Breast epithelium (tissue), 3 donors: Measurements from ENCODE around the gene GRAP.

Experiments
- POLR2A ChIP-seq: fragments of 450-650 bp; IDR thresholded peaks from one replicate; pipeline ENCODE4 v1.6.1; 2016; ENCODE audit warnings: antibody characterized with exemption, mild to moderate bottlenecking, moderate library complexity
- TF ChIP-seq, protein P1 (sequence below), 3 donors: fragments of 450-650 bp; IDR thresholded peaks; one replicate each; pipeline ENCODE4 v1.5.1; 2016 to 2017; ENCODE audit warnings: antibody characterized with exemption in 3 of 3, mild to moderate bottlenecking in 3 of 3, moderate library complexity in 3 of 3

DNA sequence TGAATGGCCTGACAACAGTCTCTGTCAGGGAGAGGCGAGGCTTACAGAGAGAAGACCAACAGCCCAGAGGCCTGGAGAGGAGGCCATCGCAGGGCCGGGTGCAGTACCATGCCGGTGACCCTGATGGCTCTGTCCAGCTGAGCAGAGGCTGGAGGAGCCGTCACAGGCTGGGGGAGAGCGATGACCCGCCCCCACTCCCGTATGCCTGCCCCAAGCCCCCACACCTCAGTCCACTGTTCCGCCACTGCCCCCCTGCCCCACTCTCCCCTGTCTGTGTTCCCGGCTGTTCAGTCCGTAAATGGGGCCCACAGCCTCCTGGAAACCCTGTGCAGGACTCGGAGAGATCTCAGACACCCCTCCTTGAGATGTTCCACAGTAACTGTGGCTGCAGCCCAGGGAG lies 29.4 kb downstream of the GRAP start:
- TF ChIP-seq, protein P1, sequence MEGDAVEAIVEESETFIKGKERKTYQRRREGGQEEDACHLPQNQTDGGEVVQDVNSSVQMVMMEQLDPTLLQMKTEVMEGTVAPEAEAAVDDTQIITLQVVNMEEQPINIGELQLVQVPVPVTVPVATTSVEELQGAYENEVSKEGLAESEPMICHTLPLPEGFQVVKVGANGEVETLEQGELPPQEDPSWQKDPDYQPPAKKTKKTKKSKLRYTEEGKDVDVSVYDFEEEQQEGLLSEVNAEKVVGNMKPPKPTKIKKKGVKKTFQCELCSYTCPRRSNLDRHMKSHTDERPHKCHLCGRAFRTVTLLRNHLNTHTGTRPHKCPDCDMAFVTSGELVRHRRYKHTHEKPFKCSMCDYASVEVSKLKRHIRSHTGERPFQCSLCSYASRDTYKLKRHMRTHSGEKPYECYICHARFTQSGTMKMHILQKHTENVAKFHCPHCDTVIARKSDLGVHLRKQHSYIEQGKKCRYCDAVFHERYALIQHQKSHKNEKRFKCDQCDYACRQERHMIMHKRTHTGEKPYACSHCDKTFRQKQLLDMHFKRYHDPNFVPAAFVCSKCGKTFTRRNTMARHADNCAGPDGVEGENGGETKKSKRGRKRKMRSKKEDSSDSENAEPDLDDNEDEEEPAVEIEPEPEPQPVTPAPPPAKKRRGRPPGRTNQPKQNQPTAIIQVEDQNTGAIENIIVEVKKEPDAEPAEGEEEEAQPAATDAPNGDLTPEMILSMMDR (IDR thresholded peaks at IDR 0.05), result no peak
- no peak for TF ChIP-seq POLR2A
